HepG2 (cell line): ENCODE results near the gene MARCHF2. TPM values are rescaled to one million over a fixed set of nuclear protein-coding genes. Genes with fewer than 3 reads are reported as not detected.
A peak's percentile ranks its signal among the peaks of the same experiment; 100 is the strongest.

ENCODE experiments used
- ATAC-seq: fragments of 200-7000 bp; cut with Tn5 transposase; 3 replicates; pipeline ENCODE4 v1.9.1; 2020; ENCODE audit warnings: mild to moderate bottlenecking, moderate library complexity
- BruUV-seq: library from RNA; stranded (reverse); fragments of 400-500 nt; replicated peaks from 2 replicates; lab custom pipeline; 2021; lab: Mats Ljungman, UMichigan
- CTCF ChIA-PET: fragments of 300-600 bp; formaldehyde crosslinking; extraction: SDS; loops from one replicate; lab custom pipeline; 2021; ENCODE audit warnings: low total read pairs, inconsistent platforms, low intra/inter-chr PET ratio; lab: Yijun Ruan, JAX
- POLR2A ChIA-PET: fragments of 350-600 bp; sonication (Branson Sonifier 250); formaldehyde crosslinking; loops from one replicate; lab custom pipeline; 2020; ENCODE audit warnings: antibody characterized with exemption, inconsistent platforms; lab: Yijun Ruan, JAX
- DNase-seq: peaks from one replicate; pipeline ENCODE4 v3.0.0-alpha.2; 2015; ENCODE audit warnings: low spot score
- FAIRE-seq: peaks from 3 replicates; lab custom pipeline; 2011; peaks lifted over from hg19 to GRCh38; lab: Jason Lieb, UNC
- H2AFZ ChIP-seq: one replicate; pipeline ENCODE4 v1.6.1; 2011; ENCODE audit warnings: low read length, inconsistent platforms
- H3K27ac ChIP-seq: fragments of 300-600 bp; 3 replicates; pipeline ENCODE4 v1.8.0; 2011; ENCODE audit warnings: mixed run types, mild to moderate bottlenecking, mixed read lengths, low read length, inconsistent platforms; ENCODE audit not compliant: insufficient read depth; ENCODE audit errors: extremely low read length
- H3K27me3 ChIP-seq, 2 experiments: fragments of 200-600 bp in 1 of 2; 2 replicates in 1 of 2; 3 replicates in 1 of 2; pipeline versions ENCODE4 v1.6.0 to v1.8.0; 2011; ENCODE audit warnings: low read length in 2 of 2, mild to moderate bottlenecking in 2 of 2, moderate library complexity in 2 of 2, inconsistent platforms in 1 of 2; ENCODE audit not compliant: insufficient read depth in 2 of 2, control insufficient read depth in 1 of 2
- H3K36me3 ChIP-seq, 2 experiments: fragments of 200-600 bp in 1 of 2; replicated peaks in 1 of 2; 2 replicates in 1 of 2; 3 replicates in 1 of 2; pipeline versions ENCODE4 v1.5.1 to v1.8.0; 2011; ENCODE audit warnings: low read length in 2 of 2, inconsistent platforms in 1 of 2; ENCODE audit not compliant: insufficient read depth in 2 of 2, control insufficient read depth in 1 of 2
- H3K4me1 ChIP-seq: 2 replicates; pipeline ENCODE4 v1.5.1; 2012; ENCODE audit warnings: low read length, inconsistent platforms; ENCODE audit not compliant: insufficient read depth
- H3K4me2 ChIP-seq: 2 replicates; pipeline ENCODE4 v1.6.0; 2011; ENCODE audit warnings: low read depth, low read length, inconsistent platforms
- H3K4me3 ChIP-seq, 3 experiments: fragments of 200-600 bp in 1 of 3; sonication (generic), shearing (Covaris generic) in 1 of 3; replicated peaks in 1 of 3; 2 replicates each; pipeline ENCODE4 v1.5.1; 2011 to 2016; ENCODE audit warnings: low read length in 3 of 3, inconsistent platforms in 2 of 3, low read depth in 2 of 3, mild to moderate bottlenecking in 2 of 3, control low read depth in 1 of 3, mixed read lengths in 1 of 3; ENCODE audit not compliant: insufficient read depth in 1 of 3
- H3K79me2 ChIP-seq: one replicate; pipeline ENCODE4 v1.6.1; 2011; ENCODE audit warnings: low read length, inconsistent platforms; ENCODE audit not compliant: insufficient read depth
- H3K9ac ChIP-seq: 2 replicates; pipeline ENCODE4 v1.6.0; 2011; ENCODE audit warnings: mild to moderate bottlenecking, low read depth, low read length, inconsistent platforms; ENCODE audit not compliant: insufficient read depth
- H3K9me3 ChIP-seq: 2 replicates; pipeline ENCODE4 v1.5.1; 2012; ENCODE audit warnings: mild to moderate bottlenecking, low read length
- H4K20me1 ChIP-seq: 2 replicates; pipeline ENCODE4 v1.6.0; 2011; ENCODE audit warnings: inconsistent platforms, mild to moderate bottlenecking, low read length, moderate library complexity; ENCODE audit not compliant: insufficient read depth
- BATF2 ChIP-seq: sonication (generic); formaldehyde crosslinking; IDR thresholded peaks from 2 replicates; pipeline ENCODE4 v1.8.0; 2022; ENCODE audit warnings: mild to moderate bottlenecking, missing genetic modification reagents, moderate library complexity
- CEBPZ ChIP-seq: IDR thresholded peaks from 2 replicates; pipeline ENCODE4 v1.6.1; 2012; ENCODE audit warnings: low read length, improper control_type of control experiment
- HOXA9 ChIP-seq: sonication (generic); formaldehyde crosslinking; IDR thresholded peaks from 2 replicates; pipeline ENCODE4 v1.8.1; 2022; ENCODE audit warnings: missing genetic modification reagents, mild to moderate bottlenecking, moderate library complexity, borderline replicate concordance
- MYC ChIP-seq: sonication (generic); formaldehyde crosslinking; IDR thresholded peaks from 2 replicates; pipeline ENCODE4 v1.9.0; 2021; ENCODE audit warnings: missing genetic modification reagents, borderline replicate concordance
- PAF1 ChIP-seq: IDR thresholded peaks from 2 replicates; pipeline ENCODE4 v1.6.1; 2016; ENCODE audit warnings: missing genetic modification reagents, missing compliant biosample characterization
- RFX1 ChIP-seq: fragments of 450-650 bp; IDR thresholded peaks from 2 replicates; pipeline ENCODE4 v1.6.1; 2017
- TFDP1 ChIP-seq: IDR thresholded peaks from 2 replicates; pipeline ENCODE4 v1.6.1; 2016; ENCODE audit warnings: missing compliant biosample characterization, missing genetic modification reagents, borderline replicate concordance
- ZNF20 ChIP-seq: sonication (generic); formaldehyde crosslinking; IDR thresholded peaks from 2 replicates; pipeline ENCODE4 v1.4.0; 2020; ENCODE audit warnings: mild to moderate bottlenecking, moderate library complexity, missing genetic modification reagents
- ZNF446 ChIP-seq: sonication (generic); formaldehyde crosslinking; IDR thresholded peaks from 2 replicates; pipeline ENCODE4 v1.5.0; 2020; ENCODE audit warnings: mild to moderate bottlenecking, missing genetic modification reagents
- ZNF562 ChIP-seq: sonication (generic); formaldehyde crosslinking; IDR thresholded peaks from 2 replicates; pipeline ENCODE4 v1.8.0; 2022; ENCODE audit warnings: missing genetic modification reagents, borderline replicate concordance
- ZNF770 ChIP-seq: sonication (generic); formaldehyde crosslinking; IDR thresholded peaks from 2 replicates; pipeline ENCODE4 v1.5.0; 2020; ENCODE audit warnings: mild to moderate bottlenecking, missing genetic modification reagents
- WGBS: methylation state at CpG from one replicate; pipeline ENCODE4 v1.1.6; 2017; ENCODE audit warnings: low lambda C conversion rate; 5-methylcytosine and 5-hydroxymethylcytosine counted together
- in situ Hi-C: cut with HindIII; loops from 2 replicates; pipeline ENCODE4 v1.10.0; 2017; ENCODE audit warnings: low pct_unique_long_range_greater_than_20kb; ENCODE audit not compliant: extremely low pct_ligation_motif_present
- intact Hi-C: fragments of 100-400 bp; cut with micrococcal nuclease; formaldehyde crosslinking; loops from one replicate; pipeline ENCODE4 v1.10.0; 2022; ENCODE audit not compliant: unreplicated experiment
- polyA plus RNA-seq, 8 experiments: library from polyadenylated mRNA; depleted of rRNA in 3 of 8; stranded (reverse) in 7 of 8; unstranded in 1 of 8; fragments of >200 nt; fragmentation: Illumina TruSeq in 4 of 8; extraction: Trizol in 4 of 8; gene quantifications; 2 replicates each; pipeline versions ENCODE4 v1.2.1 to v1.2.3, GENCODE V29; 2011 to 2016; ENCODE audit warnings: low read depth in 4 of 8, missing spikeins in 1 of 8, mixed read lengths in 1 of 8; ENCODE audit not compliant: insufficient read depth in 1 of 8
- total RNA-seq, 5 experiments: library from RNA; depleted of rRNA; stranded (reverse); fragments of >200 nt; fragmentation: Illumina TruSeq; extraction: Trizol; gene quantifications; 2 replicates each; pipeline ENCODE4 v1.2.3, GENCODE V29; 2016; ENCODE audit warnings: low read depth in 1 of 5

MARCHF2 gene
- total and polyA plus RNA-seq, 2 of the 13 experiments (the other 11 are each of a cell fraction or from before 2014, with no cell fraction given), result 12.7 to 13.0 TPM

- TF ChIP-seq BATF2 (CRISPR knock-in tag) (0 out of 2 replicates have a peak, but pooled peaks have one; percentile 16), PAF1 (CRISPR knock-in tag) (no peak), RFX1 (no peak), ZNF562 (no peak), MYC (CRISPR knock-in tag) (0 out of 2 replicates have a peak, but pooled peaks have one; percentile 3), ZNF446 (CRISPR knock-in tag) (0 out of 2 replicates have a peak, but pooled peaks have one; percentile 23), TFDP1 (CRISPR knock-in tag) (peak; percentile 41; the same call in 1 of the 2 replicates), ZNF20 (CRISPR knock-in tag) (peak; percentile 56; the same call in 1 of the 2 replicates)
- TF ChIP-seq, all 625 proteins: peak for 31
Measured at GRCh38 chr19:8445488-8446001, 32.4 kb downstream of the MARCHF2 start (continued).

GRCh38 chr19:8446061-8446709, 33.1 kb downstream of the MARCHF2 start:
- peaks cover 6 to 10% of the 10 kb centered on the region in 2 experiments; a peak in 4 of 5 replicates for H3K36me3 ChIP-seq
- 10% methylated on average over 15 of the region's 16 CpGs for whole genome bisulfite sequencing
- no peaks in the 10 kb centered on the region for H3K27me3 ChIP-seq
- H3K4me3 ChIP-seq, result peak overlapping the region; percentile 93 to 99 (median 99)
- intact Hi-C loops (loop anchor here (5.0 to 10.0 kb wide), 2 partner anchors 34 to 91 kb away; partner anchors contain the start of gene MARCHF2), in situ Hi-C loops (no loop called here)
- peaks cover 61% of the 10 kb centered on the region for H3K79me2 ChIP-seq
- no peak overlapping the region for H2AFZ ChIP-seq
- H3K4me1 ChIP-seq, result peaks cover 81% of the 10 kb centered on the region
- no peak for FAIRE-seq
- ATAC-seq, result no peak
- peak overlapping the region; percentile 92 for H3K4me2 ChIP-seq
- DNase-seq, result no peak
- TF ChIP-seq HOXA9 (CRISPR knock-in tag) (no peak), CEBPZ (no peak), ZNF770 (peak; percentile 65)
- no peaks in the 10 kb centered on the region for H3K9me3 ChIP-seq
- ChIA-PET POLR2A (interaction anchor here (1.7 to 3.6 kb wide), 4 partner anchors 10 to 67 kb away, joined by 5 to 82 read pairs (median 8); partner anchors contain the start of genes MARCHF2 and ZNF414), CTCF (no interaction called here)
- H3K9ac ChIP-seq, result peak overlapping the region; percentile 100
- peak overlapping the region; percentile 95 for H3K27ac ChIP-seq
- H4K20me1 ChIP-seq, result peaks cover 58% of the 10 kb centered on the region
- TSS peak; percentile 63 for BruUV-seq
